ENCODE results near the gene ASB10.

ASB10 gene

DNA sequence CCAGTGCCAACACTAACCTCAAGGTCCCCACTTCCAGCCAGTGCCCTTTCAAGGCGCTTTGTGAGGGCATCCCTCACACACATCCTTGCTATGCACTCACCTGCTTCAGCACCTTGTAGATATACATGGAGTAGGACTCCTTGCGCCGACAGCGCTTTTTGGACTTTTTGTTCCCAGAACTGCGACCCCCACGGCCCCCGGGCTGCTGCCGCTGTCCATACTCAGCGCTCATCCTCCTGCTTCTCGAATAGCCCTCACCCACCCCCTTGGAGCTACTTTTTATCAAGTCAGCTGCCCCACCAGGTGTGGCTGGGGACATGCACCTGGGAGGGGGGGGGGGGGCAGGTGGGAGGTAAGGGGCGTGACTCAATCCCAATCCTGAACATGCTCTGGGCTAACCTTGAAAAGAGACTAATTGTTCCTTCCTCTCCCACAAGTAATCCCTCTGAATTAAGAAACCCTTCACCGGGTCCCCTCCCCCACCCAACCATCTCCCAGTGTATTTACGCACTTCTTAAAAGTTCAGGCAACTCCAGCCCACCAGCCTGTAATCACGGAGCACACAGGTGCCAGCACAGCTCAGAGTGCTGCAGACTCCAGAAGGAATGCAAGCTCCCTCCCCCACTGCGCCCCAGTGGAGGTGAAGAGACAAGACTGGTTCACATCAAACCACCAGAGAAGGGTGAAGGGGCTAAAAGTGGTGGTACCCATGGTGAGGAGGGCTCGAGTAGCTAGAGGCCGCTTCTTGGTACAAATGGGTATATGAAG, 23.2 kb upstream of the ASB10 start, which contains the start of gene H2BK1:
TSS of gene H2BK1 (minus strand) at position 402 of the 768 bp plus-strand sequence. CDS start at position 232, 170 bp downstream.
- DNase-seq, result no peak

GRCh38 chr7:151209588-151209987, 22.5 kb upstream of the ASB10 start:
- DNase-seq, result no peak

GRCh38 chr7:151208253-151208862, 21.3 kb upstream of the ASB10 start:
- DNase-seq, result no peak

- DNase-seq, result no peak
These were observed 20.8 kb upstream of the ASB10 start for GRCh38 chr7:151207804-151208203.

GRCh38 chr7:151207315-151207714, 20.3 kb upstream of the ASB10 start:
- DNase-seq, result no peak

GRCh38 chr7:151206914-151207313, 19.9 kb upstream of the ASB10 start:
- no peak for DNase-seq

- DNase-seq, result no peak
These were observed 18.7 kb upstream of the ASB10 start for GRCh38 chr7:151205730-151206129.

DNA sequence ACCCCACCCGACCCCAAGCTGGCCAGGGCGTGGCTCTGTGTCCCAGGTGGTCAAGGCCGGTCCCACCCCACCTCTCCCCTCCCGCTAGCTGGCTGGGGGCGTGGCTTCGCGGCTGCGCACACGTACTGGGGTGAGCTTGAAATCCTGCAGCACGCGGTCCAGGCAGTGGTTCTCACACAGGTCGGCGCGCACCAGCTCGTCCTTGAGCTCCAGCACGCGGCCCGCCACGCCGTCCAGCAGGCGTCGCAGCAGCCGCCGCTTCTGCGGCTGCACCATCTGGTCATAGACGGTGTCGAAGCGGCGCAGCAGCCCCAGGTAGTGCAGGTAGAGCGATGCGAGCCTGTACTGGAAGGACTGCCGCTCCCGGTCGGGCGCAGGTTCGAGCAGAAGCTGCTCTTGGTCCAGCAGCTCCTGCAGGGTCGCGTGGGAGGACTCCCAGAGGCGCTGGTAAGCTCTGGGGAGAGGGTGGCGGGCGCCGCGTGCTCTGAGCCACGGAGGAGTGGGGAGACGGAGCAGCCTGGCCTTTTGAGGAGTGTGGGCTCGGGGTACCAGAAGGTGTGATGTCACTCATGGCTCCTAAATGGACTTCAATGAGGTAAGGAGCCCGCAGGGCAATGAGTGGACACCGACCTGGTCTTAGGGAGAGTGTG, 17.5 kb upstream of the ASB10 start:
- no peak for DNase-seq

DNA sequence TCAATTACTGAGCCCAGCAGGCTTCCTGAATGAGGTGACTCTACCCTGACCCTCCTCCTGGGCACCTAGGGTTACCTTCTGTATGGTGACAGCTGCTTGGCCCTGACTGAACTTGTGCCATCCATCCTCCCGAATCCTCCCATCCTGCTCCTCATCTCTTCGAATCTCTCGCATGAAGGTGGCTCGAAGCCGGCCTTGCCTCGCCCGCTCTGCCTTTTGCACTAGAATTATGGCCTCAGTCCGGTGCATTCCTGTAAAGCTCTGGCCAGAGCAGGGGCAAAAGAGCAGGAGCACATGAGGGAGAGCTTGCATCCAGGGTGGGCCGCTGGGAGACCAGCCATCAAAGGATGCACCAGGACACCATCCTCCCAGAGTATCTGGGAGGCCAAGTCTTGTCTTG, 15.8 kb upstream of the ASB10 start:
- DNase-seq, result no peak

DNA sequence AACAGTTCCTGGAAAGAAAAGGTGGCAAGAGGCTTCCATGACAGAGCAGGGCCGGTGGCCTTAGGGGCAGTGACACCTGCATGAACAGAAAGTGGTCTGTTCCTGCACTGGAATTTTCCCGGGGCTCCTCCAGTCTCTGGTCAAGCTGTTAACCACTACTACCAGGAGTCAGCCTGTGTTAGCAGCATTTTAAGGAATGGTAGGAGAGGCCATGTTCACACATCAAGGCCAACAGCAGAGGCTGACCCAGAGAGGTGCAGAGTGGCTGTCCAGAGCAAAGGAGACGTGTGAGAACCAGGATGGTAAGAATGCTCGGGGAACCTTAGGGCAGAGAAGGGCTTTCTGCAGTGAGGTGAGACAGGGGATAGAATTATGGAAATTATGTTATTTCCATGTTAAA, 14.7 kb upstream of the ASB10 start:
- DNase-seq, result no peak

DNA sequence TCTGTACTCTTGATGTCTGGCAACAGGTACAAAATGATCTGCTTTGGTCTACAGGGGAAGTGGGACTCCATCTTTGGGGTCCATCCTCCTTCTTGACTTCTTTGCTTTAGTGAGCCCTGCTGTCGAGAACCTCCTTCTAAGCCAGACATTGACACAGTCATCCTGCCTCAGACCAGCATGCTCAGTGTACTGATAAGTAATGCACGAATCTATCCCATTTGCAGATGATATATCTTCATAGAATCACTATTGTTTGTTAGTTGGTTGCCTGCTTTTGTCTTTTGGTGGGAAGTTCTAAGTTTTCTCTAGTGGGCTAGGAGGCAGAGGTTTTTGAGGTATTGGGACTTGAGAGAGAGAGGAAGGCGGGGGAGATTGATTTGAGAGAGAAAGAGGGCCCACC, 14.3 kb upstream of the ASB10 start:
- DNase-seq, result no peak

GRCh38 chr7:151198945-151199848, 12.1 kb upstream of the ASB10 start:
- no peak for DNase-seq

DNA sequence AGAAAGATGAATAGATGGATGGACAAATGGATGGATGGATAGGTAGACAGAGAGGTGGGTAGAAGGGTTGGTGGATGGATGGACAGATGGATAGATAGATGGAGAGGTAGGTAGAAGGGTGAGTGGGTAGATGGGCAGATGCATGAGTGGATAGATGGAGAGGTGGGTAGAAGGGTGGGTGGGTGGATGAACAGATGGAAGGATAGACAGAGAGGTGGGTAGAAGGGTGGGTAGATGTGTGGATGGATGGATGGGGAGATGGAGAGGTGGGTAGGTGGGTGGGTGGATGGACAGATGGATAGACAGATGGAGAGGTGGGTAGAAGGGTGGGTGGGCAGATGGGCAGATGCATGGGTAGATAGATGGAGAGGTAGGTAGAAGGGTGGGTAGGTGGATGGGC, 10.9 kb upstream of the ASB10 start:
- no peak for DNase-seq

GRCh38 chr7:151195616-151196450, 8.8 kb upstream of the ASB10 start:
- DNase-seq, result no peak

DNA sequence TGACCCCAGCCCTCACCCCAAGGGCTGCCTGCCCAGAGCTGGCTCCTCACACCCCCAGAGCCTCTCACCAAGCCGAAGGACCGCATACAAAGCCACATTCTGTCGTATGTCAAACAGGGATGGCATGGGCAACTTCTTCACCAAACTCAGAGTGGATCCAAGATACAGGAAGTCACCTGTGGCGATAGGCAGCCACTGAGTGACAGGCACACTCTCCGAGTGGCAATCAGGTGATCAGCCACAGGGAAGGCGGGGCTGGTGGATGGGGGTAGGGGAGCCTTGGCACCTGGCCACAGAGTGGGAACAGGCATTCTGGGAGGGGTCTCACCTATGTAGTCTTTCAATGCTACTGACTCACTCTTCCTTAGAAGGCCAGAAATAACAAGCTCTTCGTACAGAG, 7.1 kb upstream of the ASB10 start:
- no peak for DNase-seq

DNA sequence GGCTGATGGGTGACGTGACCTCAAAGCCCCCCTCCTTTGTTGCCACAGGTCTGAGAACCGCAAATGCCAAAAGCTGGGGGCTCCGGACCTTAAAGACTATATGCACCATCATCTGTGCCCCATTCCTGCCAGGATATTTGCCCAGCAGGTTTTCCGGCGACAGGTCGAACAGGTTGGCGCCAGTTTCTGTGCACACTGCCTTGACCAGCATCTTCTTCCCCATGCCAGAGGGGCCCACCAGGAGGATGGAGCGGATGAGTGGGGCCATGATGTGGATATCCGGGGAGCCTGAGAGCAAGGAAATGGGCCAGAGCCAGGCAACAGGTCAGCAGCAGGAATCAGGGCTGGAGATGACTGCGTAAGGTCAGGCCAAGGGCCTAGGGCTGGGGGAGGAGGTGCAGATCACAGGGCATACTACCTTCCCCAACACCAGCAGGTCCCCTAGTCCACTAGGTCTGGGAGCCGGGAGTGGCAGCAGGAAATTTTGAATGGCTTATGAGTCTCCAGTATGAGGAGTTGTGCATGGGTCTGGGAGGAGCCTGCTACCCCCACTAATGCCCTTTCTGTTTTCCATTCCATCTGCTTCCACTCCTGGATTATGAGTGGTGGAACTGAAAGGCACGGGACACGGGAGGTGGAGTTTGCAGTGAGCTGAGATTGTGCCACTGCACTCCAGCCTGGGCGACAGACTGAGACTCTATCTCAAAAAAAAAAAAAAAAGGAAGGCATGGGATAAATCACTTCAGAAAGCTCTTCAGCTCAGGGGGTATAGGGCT, 6.3 kb upstream of the ASB10 start:
- no peak for DNase-seq

DNA sequence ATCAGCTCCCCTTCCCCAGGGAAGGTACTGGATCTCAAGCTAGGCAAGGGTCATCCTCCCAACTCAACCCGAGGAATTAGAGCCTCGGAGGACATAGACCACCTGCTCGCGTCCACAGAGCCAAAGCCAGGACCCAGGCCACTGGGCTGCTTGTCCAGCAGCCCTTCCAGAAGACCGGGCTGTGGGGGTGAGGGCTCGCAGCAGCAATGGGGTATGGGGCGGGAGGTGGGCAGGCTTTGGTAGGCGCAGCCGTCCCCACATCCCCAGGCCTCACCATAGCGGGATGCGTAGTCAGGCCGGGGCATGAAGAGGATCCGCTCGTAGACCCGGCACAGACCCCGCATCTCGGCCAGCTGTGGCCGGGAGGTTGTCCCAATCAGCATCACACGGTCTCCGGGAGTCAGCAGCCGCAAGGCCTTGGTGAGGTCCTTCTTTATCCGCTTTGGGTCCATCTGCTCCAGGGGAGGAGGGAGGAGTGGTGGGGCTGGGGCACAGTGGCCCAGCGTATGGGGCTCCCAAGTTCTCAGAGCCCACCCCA, 5.0 kb upstream of the ASB10 start:
- no peak for DNase-seq

- no peak for DNase-seq
These were observed 4.5 kb upstream of the ASB10 start for GRCh38 chr7:151191544-151191943.

DNA sequence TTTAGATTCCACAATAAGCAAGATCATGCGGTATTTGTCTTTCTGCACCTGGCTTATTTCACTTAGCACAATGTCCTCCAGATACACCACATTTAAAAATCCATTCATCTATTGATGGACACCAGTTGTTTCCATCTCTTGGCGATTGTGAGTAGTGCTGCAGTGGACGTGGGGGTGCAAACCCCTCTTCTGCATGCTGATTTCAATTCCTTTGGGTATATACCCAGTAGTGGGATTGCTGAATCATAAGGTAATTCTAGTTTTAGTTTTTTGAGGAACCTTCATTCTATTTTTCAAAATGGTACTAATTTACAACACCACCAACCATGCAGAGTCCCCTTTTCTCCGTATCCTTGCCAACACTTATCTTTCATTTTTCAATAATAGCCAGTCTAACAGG, 2.0 kb upstream of the ASB10 start:
- no peak for DNase-seq

DNA sequence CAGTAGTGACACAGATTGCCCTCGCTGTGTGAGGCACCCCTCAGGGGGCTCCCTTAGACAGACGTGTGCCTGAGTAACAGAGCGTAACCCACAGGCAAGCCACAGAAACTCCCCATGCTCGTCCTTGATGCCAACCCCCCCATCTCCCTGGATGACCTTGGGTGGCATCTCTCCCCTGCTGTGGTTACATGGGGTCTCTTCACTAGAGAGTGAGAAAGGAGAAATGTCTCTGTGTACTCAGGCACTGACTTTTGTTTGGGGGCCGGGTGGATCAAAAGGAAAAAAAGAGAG, 1.1 kb upstream of the ASB10 start:
- no peak for DNase-seq
